Mesenchymal stem cell (in vitro differentiated cells and primary cell): Measurements from ENCODE around the gene TRIP12.

Source experiments
- DNase-seq: peaks from one replicate; pipeline ENCODE4 v3.0.0-alpha.2; 2013
- H2AFZ ChIP-seq: one replicate; pipeline ENCODE4 v1.6.1; 2013; ENCODE audit warnings: low read depth, mild to moderate bottlenecking, control low read depth, inconsistent platforms, low read length, moderate library complexity
- H2AK5ac ChIP-seq: 2 replicates; pipeline ENCODE4 v1.6.1; 2013; ENCODE audit warnings: low read length, moderate library complexity, mild to moderate bottlenecking, inconsistent platforms; ENCODE audit not compliant: severe bottlenecking
- H2BK120ac ChIP-seq: one replicate; pipeline ENCODE4 v1.6.1; 2013; ENCODE audit warnings: low read depth, mild to moderate bottlenecking, inconsistent platforms, low read length, moderate library complexity
- H2BK12ac ChIP-seq, 2 experiments: one replicate each; pipeline ENCODE4 v1.6.1; 2013; ENCODE audit warnings: inconsistent platforms in 2 of 2, low read length in 2 of 2, mild to moderate bottlenecking in 2 of 2, moderate library complexity in 2 of 2, control low read depth in 1 of 2
- H2BK15ac ChIP-seq: one replicate; pipeline ENCODE4 v1.6.1; 2013; ENCODE audit warnings: mild to moderate bottlenecking, low read depth, inconsistent platforms; ENCODE audit not compliant: poor library complexity, severe bottlenecking
- H2BK5ac ChIP-seq: 2 replicates; pipeline ENCODE4 v1.6.1; 2013; ENCODE audit warnings: low read depth, mild to moderate bottlenecking, low read length, control low read depth, inconsistent platforms; ENCODE audit not compliant: poor library complexity, severe bottlenecking
- H3K14ac ChIP-seq, 2 experiments: one replicate each; pipeline ENCODE4 v1.6.1; 2013; ENCODE audit warnings: inconsistent platforms in 2 of 2, low read length in 2 of 2, control low read depth in 1 of 2, mild to moderate bottlenecking in 1 of 2, moderate library complexity in 1 of 2
- H3K18ac ChIP-seq, 2 experiments: one replicate each; pipeline ENCODE4 v1.6.1; 2013; ENCODE audit warnings: inconsistent platforms in 2 of 2, low read length in 2 of 2, control low read depth in 1 of 2, low read depth in 1 of 2, mild to moderate bottlenecking in 1 of 2
- H3K23ac ChIP-seq, 2 experiments: one replicate each; pipeline ENCODE4 v1.6.1; 2013; ENCODE audit warnings: inconsistent platforms in 2 of 2, low read length in 2 of 2, mild to moderate bottlenecking in 2 of 2, moderate library complexity in 2 of 2, control low read depth in 1 of 2
- H3K27ac ChIP-seq: 2 replicates; pipeline ENCODE4 v1.5.1; 2013; ENCODE audit warnings: mild to moderate bottlenecking, moderate library complexity, low read length, control low read depth, inconsistent platforms; ENCODE audit not compliant: poor library complexity, severe bottlenecking
- H3K27me3 ChIP-seq, 2 experiments: 2 replicates each; pipeline versions ENCODE4 v1.6.1 to v1.7.0; 2013; ENCODE audit warnings: low read length in 2 of 2, mild to moderate bottlenecking in 2 of 2, moderate library complexity in 2 of 2, control low read depth in 1 of 2, inconsistent platforms in 1 of 2; ENCODE audit not compliant: control insufficient read depth in 1 of 2, insufficient read depth in 1 of 2
- H3K36me3 ChIP-seq, 2 experiments: 2 replicates each; pipeline versions ENCODE4 v1.6.1 to v1.7.0; 2013; ENCODE audit warnings: low read length in 2 of 2, control low read depth in 1 of 2, inconsistent platforms in 1 of 2, low read depth in 1 of 2, mild to moderate bottlenecking in 1 of 2; ENCODE audit not compliant: insufficient read depth in 2 of 2, control insufficient read depth in 1 of 2
- H3K4ac ChIP-seq, 2 experiments: one replicate each; pipeline ENCODE4 v1.6.1; 2013; ENCODE audit warnings: inconsistent platforms in 2 of 2, low read length in 2 of 2, mild to moderate bottlenecking in 2 of 2, moderate library complexity in 2 of 2, control low read depth in 1 of 2, low read depth in 1 of 2
- H3K4me1 ChIP-seq: 2 replicates; pipeline ENCODE4 v1.6.1; 2013; ENCODE audit warnings: low read depth, low read length, control low read depth; ENCODE audit not compliant: control insufficient read depth, insufficient read depth
- H3K4me2 ChIP-seq: 2 replicates; pipeline ENCODE4 v1.6.1; 2013; ENCODE audit warnings: low read length, mild to moderate bottlenecking, inconsistent platforms; ENCODE audit not compliant: poor library complexity, severe bottlenecking
- H3K4me3 ChIP-seq, 2 experiments: 2 replicates each; pipeline versions ENCODE4 v1.5.1 to v1.7.0; 2013; ENCODE audit warnings: low read length in 2 of 2, mild to moderate bottlenecking in 2 of 2, control low read depth in 1 of 2, low read depth in 1 of 2; ENCODE audit not compliant: insufficient read depth in 1 of 2
- H3K79me1 ChIP-seq: replicated peaks from 2 replicates; pipeline ENCODE4 v1.6.1; 2013; ENCODE audit warnings: mild to moderate bottlenecking, control low read depth, low read length, inconsistent platforms; ENCODE audit not compliant: poor library complexity, severe bottlenecking
- H3K9ac ChIP-seq: 2 replicates; pipeline ENCODE4 v1.7.0; 2013; ENCODE audit warnings: mild to moderate bottlenecking, low read length, moderate library complexity
- H3K9me3 ChIP-seq: 2 replicates; pipeline ENCODE4 v1.7.0; 2013; ENCODE audit warnings: mild to moderate bottlenecking, low read length; ENCODE audit not compliant: control insufficient read depth
- H4K8ac ChIP-seq: one replicate; pipeline ENCODE4 v1.6.1; 2013; ENCODE audit warnings: inconsistent platforms, mild to moderate bottlenecking, low read length, moderate library complexity
- H4K91ac ChIP-seq: one replicate; pipeline ENCODE4 v1.6.1; 2013; ENCODE audit warnings: mild to moderate bottlenecking, low read length, inconsistent platforms
- WGBS: methylation state at CpG from one replicate; pipeline ENCODE4 v1.1.7; 2013; ENCODE audit warnings: mixed read lengths; 5-methylcytosine and 5-hydroxymethylcytosine counted together

Gene TRIP12

DNA sequence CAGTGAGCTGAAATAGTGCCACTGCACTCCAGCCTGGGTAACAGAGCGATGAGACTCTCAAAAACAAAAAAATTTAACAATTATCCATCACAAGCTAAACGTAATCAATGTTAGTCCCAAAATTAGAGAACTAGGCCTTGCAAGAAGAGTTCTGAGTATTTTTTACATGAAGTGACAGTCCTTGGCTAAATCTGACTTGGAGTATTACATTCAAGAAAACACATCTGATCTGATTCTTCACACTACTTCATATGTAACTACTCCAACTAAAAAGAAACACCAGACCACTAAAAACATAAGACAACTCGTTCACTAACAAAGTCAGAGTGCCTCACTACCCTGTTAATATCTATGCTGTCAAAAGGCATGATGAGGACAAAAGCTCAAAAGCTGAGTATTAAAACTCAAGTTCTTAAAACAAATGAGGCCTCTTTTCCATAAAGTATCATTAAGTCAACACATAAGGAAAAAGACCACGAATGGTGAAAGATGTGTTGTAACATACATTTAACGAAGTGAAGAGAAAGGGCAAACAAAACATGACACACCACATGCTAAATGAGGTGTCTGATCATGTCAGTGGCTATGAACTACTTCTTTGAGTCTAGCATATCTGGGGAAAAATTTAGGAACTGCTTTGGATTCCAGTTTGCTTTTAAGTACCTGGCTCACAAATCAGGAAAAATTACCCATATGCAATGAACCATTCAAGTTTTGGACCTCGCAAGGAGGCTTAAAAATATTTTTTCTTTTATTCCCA is 42.4 kb downstream of the TRIP12 start:
- Histone ChIP-seq H3K14ac (no peak overlapping the region), H3K27ac (no peak overlapping the region), H3K36me3 (peaks cover 13 to 56% of the 10 kb centered on the region in 2 experiments), H3K23ac (no peak overlapping the region), H4K91ac (no peak overlapping the region), H3K27me3 (no peaks in the 10 kb centered on the region), H3K18ac (no peak overlapping the region), H2BK5ac (no peak overlapping the region), H2AFZ (no peak overlapping the region), H2BK12ac (no peak overlapping the region), H3K79me1 (peaks cover 10% of the 10 kb centered on the region), H2BK120ac (no peak overlapping the region), H3K4me3 (no peak overlapping the region), H3K4me2 (no peak overlapping the region), H3K4ac (no peak overlapping the region), H3K4me1 (no peaks in the 10 kb centered on the region), H4K8ac (no peak overlapping the region), H3K9ac (no peak overlapping the region), H2BK15ac (no peak overlapping the region), H2AK5ac (no peak overlapping the region), H3K9me3 (no peaks in the 10 kb centered on the region)
- no peak for DNase-seq
- 95% methylated on average over 2 of the region's 6 CpGs for WGBS

DNA sequence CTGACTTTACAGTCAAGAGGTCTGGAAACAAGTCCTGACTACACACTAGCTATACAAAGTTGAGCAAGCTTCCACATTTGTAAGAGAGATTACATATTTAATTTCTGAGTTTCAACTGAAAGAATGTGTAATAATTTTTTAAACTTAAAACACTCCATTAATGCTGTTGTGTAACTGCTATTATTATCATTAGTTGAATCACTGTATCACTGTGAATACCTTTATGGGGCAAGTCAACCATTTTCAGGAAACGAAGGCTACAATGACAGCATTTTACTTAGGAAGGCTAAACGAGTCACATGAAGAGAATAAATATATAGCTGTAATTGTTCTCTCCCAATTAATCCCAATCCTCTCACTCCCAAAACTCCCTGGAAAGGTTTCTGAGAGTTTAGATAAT is 46.3 kb downstream of the TRIP12 start:
- Histone ChIP-seq H3K14ac (no peak overlapping the region), H2BK12ac (no peak overlapping the region), H2BK120ac (no peak overlapping the region), H2AFZ (no peak overlapping the region), H3K27ac (no peak overlapping the region), H3K4ac (no peak overlapping the region), H3K18ac (no peak overlapping the region), H2BK5ac (no peak overlapping the region), H3K4me3 (no peak overlapping the region), H3K9me3 (no peaks in the 10 kb centered on the region), H4K91ac (no peak overlapping the region), H3K4me1 (peaks cover 9% of the 10 kb centered on the region), H3K79me1 (peaks cover 14% of the 10 kb centered on the region), H3K23ac (no peak overlapping the region), H2BK15ac (no peak overlapping the region), H4K8ac (no peak overlapping the region), H3K9ac (no peak overlapping the region), H3K27me3 (no peaks in the 10 kb centered on the region), H2AK5ac (no peak overlapping the region), H3K36me3 (peaks cover 20 to 74% of the 10 kb centered on the region in 2 experiments), H3K4me2 (no peak overlapping the region)
- WGBS: 100% methylated on average over 1 of the region's 2 CpGs
- no peak for DNase-seq

DNA sequence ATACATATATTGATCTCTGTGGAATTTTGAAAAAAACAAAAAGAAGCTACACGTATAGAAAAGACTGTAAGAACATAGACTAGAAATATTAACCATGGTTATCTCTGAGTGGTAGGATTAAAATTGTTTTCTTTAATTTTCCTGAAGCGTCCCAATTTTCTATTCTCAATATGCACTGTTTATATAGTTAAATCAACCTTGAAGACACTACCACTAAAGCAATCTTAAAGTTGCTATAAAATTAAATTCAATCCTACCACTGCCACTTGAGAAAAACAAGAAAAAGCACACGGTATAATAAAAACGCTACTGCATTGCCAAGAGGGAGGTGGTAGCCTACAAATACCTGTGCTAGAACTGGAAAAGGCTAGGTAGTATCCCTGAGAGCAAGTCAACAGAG is 47.2 kb downstream of the TRIP12 start:
- H3K14ac ChIP-seq: no peak overlapping the region
- no peak overlapping the region for H4K8ac ChIP-seq
- no peak overlapping the region for H4K91ac ChIP-seq
- no peak overlapping the region for H3K4me3 ChIP-seq
- WGBS: 100% methylated on average over 3 of the region's 4 CpGs
- H2AK5ac ChIP-seq: no peak overlapping the region
- H3K9me3 ChIP-seq: no peaks in the 10 kb centered on the region
- peaks cover 20 to 74% of the 10 kb centered on the region in 2 experiments for H3K36me3 ChIP-seq
- no peak overlapping the region for H3K23ac ChIP-seq
- H3K4me2 ChIP-seq: no peak overlapping the region
- no peak overlapping the region for H3K9ac ChIP-seq
- H3K4ac ChIP-seq: no peak overlapping the region
- H3K27me3 ChIP-seq: no peaks in the 10 kb centered on the region
- H2BK120ac ChIP-seq: no peak overlapping the region
- no peak for DNase-seq
- no peak overlapping the region for H2BK15ac ChIP-seq
- no peak overlapping the region for H3K27ac ChIP-seq
- H2AFZ ChIP-seq: no peak overlapping the region
- peaks cover 9% of the 10 kb centered on the region for H3K4me1 ChIP-seq
- no peak overlapping the region for H2BK12ac ChIP-seq
- no peak overlapping the region for H2BK5ac ChIP-seq
- H3K79me1 ChIP-seq: peaks cover 14% of the 10 kb centered on the region
- H3K18ac ChIP-seq: no peak overlapping the region

DNA sequence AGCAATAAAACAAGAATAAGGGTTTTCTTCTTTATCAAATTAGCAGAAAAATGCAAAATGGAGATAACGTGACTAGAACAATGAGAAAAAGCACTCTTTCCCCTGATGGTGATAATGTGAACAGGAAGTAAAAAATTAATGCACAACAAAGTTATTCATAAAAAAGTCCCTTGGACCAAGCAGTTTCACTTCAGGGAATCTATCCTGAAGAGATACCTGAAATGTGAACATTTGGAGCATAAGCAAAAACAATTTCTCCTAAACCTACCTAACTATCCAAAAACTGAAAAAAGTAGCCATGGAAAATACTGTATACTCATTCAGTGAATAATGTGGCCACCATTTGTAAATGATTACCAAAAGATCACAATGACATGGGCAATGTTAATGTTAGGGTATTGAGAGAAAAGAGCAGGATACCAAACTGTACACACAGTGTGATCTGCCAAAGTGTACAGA is 48.7 kb downstream of the TRIP12 start:
- no peak for DNase-seq

More for the DNA sequence above, 48.7 kb downstream of the TRIP12 start:
- H4K91ac ChIP-seq: no peak overlapping the region
- H2BK5ac ChIP-seq: no peak overlapping the region
- H3K79me1 ChIP-seq: peaks cover 12% of the 10 kb centered on the region
- no peak overlapping the region for H2AK5ac ChIP-seq
- H3K36me3 ChIP-seq: peaks cover 15 to 77% of the 10 kb centered on the region in 2 experiments
- H4K8ac ChIP-seq: no peak overlapping the region
- H3K23ac ChIP-seq: no peak overlapping the region
- H3K9ac ChIP-seq: no peak overlapping the region
- no peaks in the 10 kb centered on the region for H3K9me3 ChIP-seq
- WGBS: no CpG with 5 or more reads among the region's 1 CpG
- H2AFZ ChIP-seq: no peak overlapping the region
- no peak overlapping the region for H3K27ac ChIP-seq
- no peak overlapping the region for H3K18ac ChIP-seq
- H2BK120ac ChIP-seq: no peak overlapping the region
- H2BK15ac ChIP-seq: no peak overlapping the region
- H2BK12ac ChIP-seq: no peak overlapping the region
- no peak overlapping the region for H3K4ac ChIP-seq
- peaks cover 9% of the 10 kb centered on the region for H3K4me1 ChIP-seq
- H3K4me3 ChIP-seq: no peak overlapping the region
- no peaks in the 10 kb centered on the region for H3K27me3 ChIP-seq
- H3K14ac ChIP-seq: no peak overlapping the region
- no peak overlapping the region for H3K4me2 ChIP-seq
